Hepatocyte (in vitro differentiated cells): ENCODE data around the gene CD22. TPM values are rescaled to one million over a fixed set of nuclear protein-coding genes. Genes with fewer than 3 reads are reported as not detected.

Experiments used
- DNase-seq: peaks from one replicate; pipeline ENCODE4 v3.0.0-alpha.2; 2016; ENCODE audit warnings: low spot score
- H2AFZ ChIP-seq: fragments of 200-600 bp; sonication (generic); 2 replicates; pipeline ENCODE4 v1.6.0; 2016; ENCODE audit warnings: antibody characterized with exemption, mild to moderate bottlenecking
- H3K27ac ChIP-seq: fragments of 200-600 bp; sonication (generic); 2 replicates; pipeline ENCODE4 v1.5.1; 2016; ENCODE audit warnings: mild to moderate bottlenecking
- H3K27me3 ChIP-seq: fragments of 200-600 bp; sonication (generic); 2 replicates; pipeline ENCODE4 v1.6.1; 2016
- H3K36me3 ChIP-seq: fragments of 200-600 bp; sonication (generic); replicated peaks from 2 replicates; pipeline ENCODE4 v1.5.1; 2016; ENCODE audit warnings: low read depth; ENCODE audit not compliant: insufficient read depth
- H3K4me1 ChIP-seq: fragments of 200-600 bp; sonication (generic); 2 replicates; pipeline ENCODE4 v1.5.1; 2016; ENCODE audit warnings: mild to moderate bottlenecking, moderate library complexity; ENCODE audit not compliant: insufficient read depth
- H3K4me2 ChIP-seq: fragments of 200-600 bp; sonication (generic); 2 replicates; pipeline ENCODE4 v1.6.0; 2016
- H3K4me3 ChIP-seq: fragments of 200-600 bp; sonication (generic); 2 replicates; pipeline ENCODE4 v1.5.1; 2016; ENCODE audit warnings: mild to moderate bottlenecking
- H3K79me2 ChIP-seq: fragments of 200-600 bp; sonication (generic); 2 replicates; pipeline ENCODE4 v1.6.0; 2017; ENCODE audit warnings: mild to moderate bottlenecking
- H3K9me2 ChIP-seq: fragments of 200-600 bp; sonication (generic); replicated peaks from 2 replicates; pipeline ENCODE4 v1.6.0; 2017; ENCODE audit warnings: mild to moderate bottlenecking; ENCODE audit not compliant: insufficient read depth
- H3K9me3 ChIP-seq: fragments of 200-600 bp; sonication (generic); 2 replicates; pipeline ENCODE4 v1.5.1; 2016; ENCODE audit warnings: low read depth, mild to moderate bottlenecking
- H4K20me1 ChIP-seq: fragments of 200-600 bp; sonication (generic); 2 replicates; pipeline ENCODE4 v1.6.0; 2016; ENCODE audit warnings: mild to moderate bottlenecking; ENCODE audit not compliant: insufficient read depth, poor library complexity, severe bottlenecking
- EZH2 ChIP-seq: fragments of 200-600 bp; sonication (generic); IDR thresholded peaks from 2 replicates; pipeline ENCODE4 v1.6.1; 2016; ENCODE audit warnings: antibody characterized with exemption, mild to moderate bottlenecking, borderline replicate concordance
- EZH2phosphoT487 ChIP-seq: fragments of 200-600 bp; sonication (generic); IDR thresholded peaks from one replicate; pipeline ENCODE4 v1.6.1; 2018; ENCODE audit warnings: antibody characterized with exemption, mild to moderate bottlenecking, low read depth, moderate library complexity; ENCODE audit not compliant: unreplicated experiment, severe bottlenecking
- WGBS: methylation state at CpG from one replicate; pipeline ENCODE4 v1.1.6; 2016; ENCODE audit warnings: low lambda C conversion rate; ENCODE audit errors: missing lambda C conversion rate; 5-methylcytosine and 5-hydroxymethylcytosine counted together
- polyA plus RNA-seq: library from polyadenylated mRNA; unstranded; fragments of >200 nt; fragmentation: Nextera tagmentation; extraction: Ambion mirVana; gene quantifications from 2 replicates; pipeline ENCODE4 v1.2.1, GENCODE V29; 2016
- total RNA-seq: library from RNA; depleted of rRNA; stranded (reverse); fragments of >200 nt; gene quantifications from 2 replicates; pipeline ENCODE4 v1.2.3, GENCODE V29; 2014
- TF ChIP-seq, protein P1 (sequence below): fragments of 200-600 bp; sonication (generic); IDR thresholded peaks from 2 replicates; pipeline ENCODE4 v1.5.1; 2016; ENCODE audit warnings: antibody characterized with exemption, mild to moderate bottlenecking; ENCODE audit not compliant: poor library complexity

The CD22 gene
- total and polyA plus RNA-seq, 2 experiments from 2014 or later: 1.6 TPM; not detected in 1

DNA sequence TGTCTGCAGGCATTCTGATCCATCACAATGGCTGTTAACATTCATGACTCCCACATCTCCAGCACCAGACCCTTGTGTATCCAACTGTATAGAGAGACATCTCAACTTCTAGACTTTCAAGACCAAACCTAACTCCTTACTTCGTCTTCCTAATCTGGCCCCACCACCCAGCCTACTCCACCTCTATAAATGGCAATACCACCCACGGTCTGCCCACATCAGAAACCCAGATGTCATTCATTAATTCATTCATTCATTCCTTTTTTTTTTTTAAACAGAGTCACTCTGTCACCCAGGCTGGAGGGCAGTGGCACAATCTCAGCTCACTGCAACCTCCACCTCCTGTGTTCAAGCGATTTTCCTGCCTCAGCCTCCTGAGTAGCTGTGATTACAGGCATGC lies 52.3 kb downstream of the CD22 start:
- 67% methylated on average over 3 of the region's 3 CpGs for WGBS
- no peak overlapping the region for H3K4me3 ChIP-seq
- H3K9me2 ChIP-seq: no peaks in the 10 kb centered on the region
- TF ChIP-seq, protein P1, sequence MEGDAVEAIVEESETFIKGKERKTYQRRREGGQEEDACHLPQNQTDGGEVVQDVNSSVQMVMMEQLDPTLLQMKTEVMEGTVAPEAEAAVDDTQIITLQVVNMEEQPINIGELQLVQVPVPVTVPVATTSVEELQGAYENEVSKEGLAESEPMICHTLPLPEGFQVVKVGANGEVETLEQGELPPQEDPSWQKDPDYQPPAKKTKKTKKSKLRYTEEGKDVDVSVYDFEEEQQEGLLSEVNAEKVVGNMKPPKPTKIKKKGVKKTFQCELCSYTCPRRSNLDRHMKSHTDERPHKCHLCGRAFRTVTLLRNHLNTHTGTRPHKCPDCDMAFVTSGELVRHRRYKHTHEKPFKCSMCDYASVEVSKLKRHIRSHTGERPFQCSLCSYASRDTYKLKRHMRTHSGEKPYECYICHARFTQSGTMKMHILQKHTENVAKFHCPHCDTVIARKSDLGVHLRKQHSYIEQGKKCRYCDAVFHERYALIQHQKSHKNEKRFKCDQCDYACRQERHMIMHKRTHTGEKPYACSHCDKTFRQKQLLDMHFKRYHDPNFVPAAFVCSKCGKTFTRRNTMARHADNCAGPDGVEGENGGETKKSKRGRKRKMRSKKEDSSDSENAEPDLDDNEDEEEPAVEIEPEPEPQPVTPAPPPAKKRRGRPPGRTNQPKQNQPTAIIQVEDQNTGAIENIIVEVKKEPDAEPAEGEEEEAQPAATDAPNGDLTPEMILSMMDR: no peak
- TF ChIP-seq EZH2phosphoT487 (no peak), EZH2 (no peak)
- no peaks in the 10 kb centered on the region for H3K36me3 ChIP-seq
- H3K4me2 ChIP-seq: no peak overlapping the region
- no peaks in the 10 kb centered on the region for H3K79me2 ChIP-seq
- no peaks in the 10 kb centered on the region for H4K20me1 ChIP-seq
- no peak overlapping the region for H2AFZ ChIP-seq
- peaks cover 4% of the 10 kb centered on the region for H3K9me3 ChIP-seq
- peak overlapping the region; percentile 50 for H3K27ac ChIP-seq
- no peaks in the 10 kb centered on the region for H3K27me3 ChIP-seq
- H3K4me1 ChIP-seq: peaks cover 14% of the 10 kb centered on the region
- DNase-seq: no peak

DNA sequence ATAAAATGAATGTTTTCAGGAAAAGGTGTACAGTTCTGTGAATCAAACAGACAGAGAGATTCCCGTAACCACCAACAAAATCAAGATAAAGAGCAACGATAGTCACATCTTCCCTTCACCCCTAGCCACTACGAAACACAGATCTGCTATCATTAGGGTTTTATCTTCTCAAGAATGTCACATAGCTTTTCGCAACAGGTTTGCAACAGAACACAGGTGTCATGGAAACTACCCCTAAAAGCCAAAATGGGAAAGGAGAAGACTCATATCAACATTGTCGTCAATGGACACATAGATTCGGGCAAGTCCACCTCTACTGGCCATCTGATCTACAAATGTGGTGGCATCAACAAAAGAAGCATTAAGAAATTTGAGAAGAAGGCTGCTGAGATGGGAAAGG lies 52.9 kb downstream of the CD22 start:
- no peak for TF ChIP-seq EZH2
- TF ChIP-seq, protein P1: no peak
- WGBS: 86% methylated on average over 6 of the region's 6 CpGs
- DNase-seq: no peak

DNA sequence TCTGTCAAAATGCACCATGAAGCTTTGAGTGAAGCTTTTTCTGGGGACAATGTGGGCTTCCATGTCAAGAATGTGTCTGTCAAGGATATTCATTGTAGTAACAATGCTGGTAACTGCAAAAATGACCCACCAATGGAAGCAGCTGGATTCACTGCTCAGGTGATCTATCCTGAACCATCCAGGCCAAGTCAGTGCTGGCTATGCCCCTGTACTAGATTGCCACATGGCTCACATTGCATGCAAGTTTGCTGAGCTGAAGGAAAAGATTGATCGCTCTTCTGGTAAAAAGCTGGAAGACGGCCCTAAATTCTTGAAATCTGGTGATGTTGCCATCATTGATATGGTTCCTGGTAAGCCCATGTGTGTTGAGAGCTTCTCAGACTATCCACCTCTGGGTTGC lies 54.5 kb downstream of the CD22 start:
- Histone ChIP-seq H3K9me2 (no peaks in the 10 kb centered on the region), H3K9me3 (peaks cover 4% of the 10 kb centered on the region), H3K27me3 (no peaks in the 10 kb centered on the region), H3K4me1 (peaks cover 14% of the 10 kb centered on the region), H2AFZ (no peak overlapping the region), H3K27ac (no peak overlapping the region), H4K20me1 (no peaks in the 10 kb centered on the region), H3K36me3 (no peaks in the 10 kb centered on the region), H3K79me2 (no peaks in the 10 kb centered on the region), H3K4me3 (no peak overlapping the region), H3K4me2 (no peak overlapping the region)
- DNase-seq: no peak
- WGBS: 92% methylated on average over 2 of the region's 2 CpGs
- no peak for TF ChIP-seq EZH2

More for the DNA sequence above, 52.9 kb downstream of the CD22 start:
- no peaks in the 10 kb centered on the region for H3K27me3 ChIP-seq
- H3K27ac ChIP-seq: no peak overlapping the region
- no peaks in the 10 kb centered on the region for H3K36me3 ChIP-seq
- H3K9me3 ChIP-seq: peaks cover 4% of the 10 kb centered on the region
- H3K4me2 ChIP-seq: no peak overlapping the region
- H3K4me3 ChIP-seq: no peak overlapping the region
- no peaks in the 10 kb centered on the region for H3K9me2 ChIP-seq
- no peaks in the 10 kb centered on the region for H3K79me2 ChIP-seq
- no peaks in the 10 kb centered on the region for H4K20me1 ChIP-seq
- H2AFZ ChIP-seq: no peak overlapping the region
- H3K4me1 ChIP-seq: peaks cover 14% of the 10 kb centered on the region

DNA sequence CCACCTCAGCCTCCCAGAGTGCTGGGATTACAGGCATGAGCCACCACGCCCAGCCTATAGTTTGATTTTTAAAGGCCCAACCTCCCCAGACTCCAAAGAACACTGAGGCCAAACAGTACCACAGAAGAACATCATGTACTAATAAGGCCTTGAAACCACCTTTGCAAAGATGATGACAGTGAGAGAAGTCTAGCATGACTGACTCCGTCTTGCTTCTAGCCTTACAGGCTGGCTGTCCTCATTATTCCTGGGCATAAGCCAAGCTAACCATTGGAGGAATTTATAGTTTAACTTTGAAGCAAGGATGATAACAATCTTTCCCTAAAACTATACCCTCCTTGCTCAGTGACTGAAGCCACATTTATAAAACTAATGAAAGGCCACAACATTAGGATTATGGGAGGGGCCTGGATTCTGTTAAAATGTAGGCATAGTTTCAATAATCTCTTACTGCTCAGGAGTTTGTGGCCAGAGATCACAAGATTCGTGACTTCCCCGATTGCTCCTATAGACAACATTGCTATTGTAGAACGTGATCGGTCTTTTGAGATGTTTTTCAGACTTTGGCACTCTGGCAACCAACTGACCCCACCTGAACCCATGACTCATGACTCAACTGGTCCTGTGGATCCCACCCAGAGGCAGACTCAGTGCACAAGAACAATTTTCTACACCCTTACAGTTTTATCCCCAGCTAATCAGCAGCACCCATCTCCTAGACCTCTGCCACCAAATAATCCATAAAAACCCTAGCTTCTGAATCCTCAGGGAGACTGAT lies 59.5 kb downstream of the CD22 start:
- DNase-seq: no peak
- H3K4me2 ChIP-seq: no peak overlapping the region
- H3K27me3 ChIP-seq: no peaks in the 10 kb centered on the region
- no peak overlapping the region for H2AFZ ChIP-seq
- H3K36me3 ChIP-seq: no peaks in the 10 kb centered on the region
- no peak overlapping the region for H3K4me3 ChIP-seq
- H3K79me2 ChIP-seq: no peaks in the 10 kb centered on the region
- no peaks in the 10 kb centered on the region for H3K9me2 ChIP-seq
- no peaks in the 10 kb centered on the region for H3K4me1 ChIP-seq
- WGBS: 93% methylated on average over 6 of the region's 6 CpGs
- H3K9me3 ChIP-seq: peaks cover 4% of the 10 kb centered on the region
- H4K20me1 ChIP-seq: no peaks in the 10 kb centered on the region
- no peak for TF ChIP-seq EZH2
- TF ChIP-seq EZH2phosphoT487: no peak
- TF ChIP-seq, protein P1: no peak
- peak overlapping the region; percentile 23 for H3K27ac ChIP-seq
